Keratinocyte (primary cell): Measurements from ENCODE around the gene ZNF503. TPM values are rescaled to one million over a fixed set of nuclear protein-coding genes. Genes with fewer than 3 reads are reported as not detected.

Experiments
- DNase-seq: peaks from one replicate; pipeline ENCODE4 v3.0.0-alpha.2; 2011; ENCODE audit warnings: low read depth, missing footprints, low spot score
- FAIRE-seq: peaks from 2 replicates; lab custom pipeline; 2011; peaks lifted over from hg19 to GRCh38; lab: Jason Lieb, UNC
- H2AFZ ChIP-seq: 2 replicates; pipeline ENCODE4 v1.6.0; 2012; ENCODE audit warnings: low read length, control low read depth, inconsistent platforms; ENCODE audit not compliant: control insufficient read depth
- H3K27ac ChIP-seq: 2 replicates; pipeline ENCODE4 v1.5.1; 2011; ENCODE audit warnings: low read length; ENCODE audit not compliant: control insufficient read depth, insufficient read depth
- H3K27me3 ChIP-seq: 3 replicates; pipeline ENCODE4 v1.6.0; 2011; ENCODE audit warnings: low read length; ENCODE audit not compliant: control insufficient read depth, insufficient read depth; ENCODE audit errors: extremely low read depth
- H3K36me3 ChIP-seq, 2 experiments: 2 replicates in 1 of 2; 3 replicates in 1 of 2; pipeline ENCODE4 v1.5.1; 2011; ENCODE audit warnings: low read length in 2 of 2, mild to moderate bottlenecking in 1 of 2; ENCODE audit not compliant: control insufficient read depth in 2 of 2, insufficient read depth in 2 of 2; ENCODE audit errors: extremely low read depth in 1 of 2
- H3K4me1 ChIP-seq: 3 replicates; pipeline ENCODE4 v1.5.1; 2011; ENCODE audit warnings: low read length; ENCODE audit not compliant: control insufficient read depth, insufficient read depth; ENCODE audit errors: extremely low read depth
- H3K4me2 ChIP-seq: 3 replicates; pipeline ENCODE4 v1.6.0; 2011; ENCODE audit warnings: low read depth, low read length; ENCODE audit not compliant: control insufficient read depth, insufficient read depth; ENCODE audit errors: extremely low read depth
- H3K4me3 ChIP-seq, 3 experiments: fragments of 200-600 bp in 1 of 3; sonication (generic) in 1 of 3; 2 replicates in 2 of 3; 3 replicates in 1 of 3; pipeline ENCODE4 v1.5.1; 2011 to 2016; ENCODE audit warnings: low read length in 3 of 3, mild to moderate bottlenecking in 3 of 3, control low read depth in 2 of 3, inconsistent platforms in 1 of 3, low read depth in 1 of 3, mixed read lengths in 1 of 3, mixed run types in 1 of 3, moderate library complexity in 1 of 3; ENCODE audit not compliant: control insufficient read depth in 2 of 3, insufficient read depth in 2 of 3; ENCODE audit errors: extremely low read depth in 1 of 3
- H3K79me2 ChIP-seq: 2 replicates; pipeline ENCODE4 v1.6.0; 2012; ENCODE audit warnings: low read length; ENCODE audit not compliant: control insufficient read depth, insufficient read depth
- H3K9ac ChIP-seq: 3 replicates; pipeline ENCODE4 v1.6.0; 2011; ENCODE audit warnings: low read length; ENCODE audit not compliant: control insufficient read depth, insufficient read depth; ENCODE audit errors: extremely low read depth
- H3K9me1 ChIP-seq: 3 replicates; pipeline ENCODE4 v1.6.0; 2011; ENCODE audit warnings: low read length; ENCODE audit not compliant: control insufficient read depth, insufficient read depth; ENCODE audit errors: extremely low read depth
- H3K9me3 ChIP-seq: 2 replicates; pipeline ENCODE4 v1.5.1; 2012; ENCODE audit warnings: low read depth, low read length; ENCODE audit not compliant: control insufficient read depth
- H4K20me1 ChIP-seq: 3 replicates; pipeline ENCODE4 v1.6.0; 2011; ENCODE audit warnings: low read length; ENCODE audit not compliant: control insufficient read depth, insufficient read depth; ENCODE audit errors: extremely low read depth
- CTCF ChIP-seq, 3 experiments: IDR thresholded peaks in 1 of 3; conservative IDR thresholded peaks in 1 of 3; optimal IDR thresholded peaks in 1 of 3; 2 replicates in 2 of 3; 3 replicates in 1 of 3; pipeline versions ENCODE3 to v1.5.1; 2011; ENCODE audit warnings: low read length in 3 of 3, mild to moderate bottlenecking in 3 of 3, moderate library complexity in 2 of 3, control low read depth in 1 of 3, inconsistent platforms in 1 of 3; ENCODE audit not compliant: insufficient read depth in 2 of 3; ENCODE audit errors: extremely low read depth in 1 of 3
- EZH2 ChIP-seq: IDR thresholded peaks from one replicate; pipeline ENCODE4 v1.6.1; 2012; ENCODE audit warnings: inconsistent platforms, mild to moderate bottlenecking, low read length, moderate library complexity
- dilution Hi-C: fragments of 300-500 bp; cut with MboI; formaldehyde crosslinking; loops from one replicate; pipeline ENCODE4 v1.7.0; 2020; ENCODE audit warnings: low sequenced_read_pairs; ENCODE audit not compliant: extremely low pct_ligation_motif_present
- polyA plus RNA-seq, 5 experiments: library from polyadenylated mRNA; depleted of rRNA in 3 of 5; stranded (reverse) in 3 of 5; stranded (forward) in 1 of 5; unstranded in 1 of 5; fragments of >200 nt; gene quantifications; 1 replicate in 1 of 5; 2 replicates in 3 of 5; 3 replicates in 1 of 5; pipeline versions ENCODE4 v1.2.1 to v1.2.3, GENCODE V29; 2011 to 2012; ENCODE audit warnings: missing spikeins in 2 of 5, low read depth in 1 of 5, low replicate concordance in 1 of 5

Gene ZNF503
- polyA plus RNA-seq, 1 donor (not counting 4 experiments of a cell fraction or from before 2014, with no cell fraction given) = 1.5 TPM

- Histone ChIP-seq H3K4me3 (no peak overlapping the region), H3K27me3 (no peaks in the 10 kb centered on the region), H3K27ac (no peak overlapping the region), H3K4me1 (no peaks in the 10 kb centered on the region), H2AFZ (no peak overlapping the region), H3K79me2 (no peaks in the 10 kb centered on the region), H3K36me3 (no peaks in the 10 kb centered on the region), H3K9me1 (no peaks in the 10 kb centered on the region), H3K9ac (no peak overlapping the region), H4K20me1 (no peaks in the 10 kb centered on the region), H3K9me3 (no peaks in the 10 kb centered on the region), H3K4me2 (no peak overlapping the region)
- FAIRE-seq = no peak
- dilution Hi-C loops = no loop called here
- DNase-seq = no peak
- no peak for TF ChIP-seq EZH2
- no peak for TF ChIP-seq CTCF (optimal IDR thresholded peaks at IDR 0.05 in 1 of 3, IDR thresholded peaks at IDR 0.05 in 1 of 3, conservative IDR thresholded peaks at IDR 0.05 in 1 of 3; ENCODE audit: extremely low read depth in 1 of 3, insufficient read depth in 2 of 3, low read length in 3 of 3)
Observed at GRCh38 chr10:75378379-75378778, 23.2 kb downstream of the ZNF503 start.

- TF ChIP-seq EZH2 (no peak), CTCF (optimal IDR thresholded peaks at IDR 0.05 in 1 of 3, IDR thresholded peaks at IDR 0.05 in 1 of 3, conservative IDR thresholded peaks at IDR 0.05 in 1 of 3; ENCODE audit: extremely low read depth in 1 of 3, insufficient read depth in 2 of 3, low read length in 3 of 3) (no peak)
- Histone ChIP-seq H3K79me2 (no peaks in the 10 kb centered on the region), H3K4me2 (no peak overlapping the region), H3K36me3 (no peaks in the 10 kb centered on the region), H3K9me3 (no peaks in the 10 kb centered on the region), H3K27ac (no peak overlapping the region), H3K4me3 (no peak overlapping the region), H4K20me1 (no peaks in the 10 kb centered on the region), H2AFZ (no peak overlapping the region), H3K27me3 (no peaks in the 10 kb centered on the region), H3K9me1 (no peaks in the 10 kb centered on the region), H3K9ac (no peak overlapping the region), H3K4me1 (no peaks in the 10 kb centered on the region)
- DNase-seq (no peak), FAIRE-seq (no peak)
- dilution Hi-C loops = no loop called here
Observed at GRCh38 chr10:75377869-75378268, 23.7 kb downstream of the ZNF503 start.
